Measurements from ENCODE around the gene HOXA13. TPM values are rescaled to one million over a fixed set of nuclear protein-coding genes. Genes with fewer than 3 reads are reported as not detected.
A peak's percentile ranks its signal among the peaks of the same experiment; 100 is the strongest.

Gene HOXA13
- total and polyA plus RNA-seq, 10 of the 15 experiments (the other 5 are each of a cell fraction or from before 2014, with no cell fraction given) = not detected

DNA sequence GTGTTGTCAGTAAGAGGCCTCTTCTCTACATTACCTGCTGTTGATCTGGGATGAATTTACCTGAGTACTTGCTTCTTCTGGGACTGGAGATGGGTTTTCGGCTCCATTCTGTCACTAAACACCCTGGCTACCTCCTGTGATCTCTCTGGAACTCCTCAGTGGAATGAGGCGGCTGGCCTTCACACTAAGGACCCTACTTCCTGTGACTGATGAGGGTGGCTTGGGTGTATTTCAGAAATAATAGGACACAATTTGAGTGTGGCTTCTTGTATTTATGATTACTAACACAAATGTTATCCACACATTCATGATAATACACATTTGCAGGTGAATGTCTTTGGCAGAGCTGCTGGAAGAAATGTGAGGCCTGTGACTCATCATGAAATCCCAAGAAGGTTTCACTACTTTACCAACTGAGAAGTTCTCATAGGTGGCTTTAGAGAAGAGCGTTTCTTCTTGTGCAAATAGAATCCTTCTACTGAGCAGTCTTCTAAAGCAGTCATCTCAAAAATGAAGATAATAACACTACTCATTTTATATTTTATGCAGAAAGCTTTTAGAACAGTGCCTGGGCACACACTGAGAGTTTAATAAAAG is 21.4 kb upstream of the HOXA13 start (continued):
- TF ChIP-seq, protein P1, sequence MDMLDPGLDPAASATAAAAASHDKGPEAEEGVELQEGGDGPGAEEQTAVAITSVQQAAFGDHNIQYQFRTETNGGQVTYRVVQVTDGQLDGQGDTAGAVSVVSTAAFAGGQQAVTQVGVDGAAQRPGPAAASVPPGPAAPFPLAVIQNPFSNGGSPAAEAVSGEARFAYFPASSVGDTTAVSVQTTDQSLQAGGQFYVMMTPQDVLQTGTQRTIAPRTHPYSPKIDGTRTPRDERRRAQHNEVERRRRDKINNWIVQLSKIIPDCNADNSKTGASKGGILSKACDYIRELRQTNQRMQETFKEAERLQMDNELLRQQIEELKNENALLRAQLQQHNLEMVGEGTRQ (IDR thresholded peaks at IDR 0.05; ENCODE audit: borderline replicate concordance, low read depth, low read length) = no peak
- no peak for TF ChIP-seq PML (IDR thresholded peaks at IDR 0.05; ENCODE audit: low read length)
- TF ChIP-seq, protein P2, sequence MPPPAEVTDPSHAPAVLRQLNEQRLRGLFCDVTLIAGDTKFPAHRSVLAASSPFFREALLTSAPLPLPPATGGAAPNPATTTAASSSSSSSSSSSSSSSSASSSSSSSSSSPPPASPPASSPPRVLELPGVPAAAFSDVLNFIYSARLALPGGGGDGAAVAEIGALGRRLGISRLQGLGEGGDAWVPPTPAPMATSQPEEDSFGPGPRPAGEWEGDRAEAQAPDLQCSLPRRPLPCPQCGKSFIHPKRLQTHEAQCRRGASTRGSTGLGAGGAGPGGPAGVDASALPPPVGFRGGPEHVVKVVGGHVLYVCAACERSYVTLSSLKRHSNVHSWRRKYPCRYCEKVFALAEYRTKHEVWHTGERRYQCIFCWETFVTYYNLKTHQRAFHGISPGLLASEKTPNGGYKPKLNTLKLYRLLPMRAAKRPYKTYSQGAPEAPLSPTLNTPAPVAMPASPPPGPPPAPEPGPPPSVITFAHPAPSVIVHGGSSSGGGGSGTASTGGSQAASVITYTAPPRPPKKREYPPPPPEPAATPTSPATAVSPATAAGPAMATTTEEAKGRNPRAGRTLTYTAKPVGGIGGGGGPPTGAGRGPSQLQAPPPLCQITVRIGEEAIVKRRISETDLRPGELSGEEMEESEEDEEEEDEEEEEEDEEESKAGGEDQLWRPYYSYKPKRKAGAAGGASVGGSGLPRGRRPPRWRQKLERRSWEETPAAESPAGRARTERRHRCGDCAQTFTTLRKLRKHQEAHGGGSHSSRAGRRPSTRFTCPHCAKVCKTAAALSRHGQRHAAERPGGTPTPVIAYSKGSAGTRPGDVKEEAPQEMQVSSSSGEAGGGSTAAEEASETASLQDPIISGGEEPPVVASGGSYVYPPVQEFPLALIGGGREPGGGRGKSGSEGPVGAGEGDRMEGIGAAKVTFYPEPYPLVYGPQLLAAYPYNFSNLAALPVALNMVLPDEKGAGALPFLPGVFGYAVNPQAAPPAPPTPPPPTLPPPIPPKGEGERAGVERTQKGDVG (CRISPR knock-in tag; IDR thresholded peaks at IDR 0.05) = no peak
- TF ChIP-seq BCL11A (IDR thresholded peaks at IDR 0.05; ENCODE audit: low read depth, low read length) = no peak
- no peak for TF ChIP-seq SP1 (IDR thresholded peaks at IDR 0.05; ENCODE audit: low read depth, low read length)

DNA sequence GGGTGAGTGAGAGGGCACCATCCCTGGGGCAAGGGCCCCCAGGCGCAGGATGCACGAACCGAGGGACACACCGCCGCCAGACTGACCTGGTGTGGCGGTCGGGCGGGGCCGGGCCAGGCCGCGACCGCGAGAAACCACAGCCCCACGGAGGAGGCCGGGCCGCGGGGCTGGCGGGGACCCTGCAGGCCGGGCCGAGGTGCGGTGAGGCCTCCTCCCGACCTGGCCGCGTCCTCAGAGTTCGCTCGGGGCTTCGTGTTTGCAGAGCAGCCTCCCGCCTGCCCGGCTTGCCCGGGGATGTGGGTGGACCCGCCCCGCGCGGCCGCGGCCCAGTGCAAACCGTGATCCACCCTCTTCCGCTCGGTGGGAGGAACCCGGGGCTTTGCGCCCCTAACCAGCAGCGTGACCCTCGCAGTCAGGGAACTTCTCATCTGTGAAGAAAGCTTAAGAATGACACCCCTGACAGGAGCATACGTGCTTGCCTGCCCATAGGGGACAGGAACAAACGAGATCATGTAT is 20.6 kb upstream of the HOXA13 start:
- DNase-seq (ENCODE audit: low read depth, low spot score) (no peak), ATAC-seq (no peak), FAIRE-seq (no peak)
- ChIA-PET SMC1A (ENCODE audit: uncharacterized antibody, unreplicated experiment) (no interaction called here), CTCF (no interaction called here), RAD21 (ENCODE audit: unreplicated experiment) (no interaction called here), POLR2A (no interaction called here)
- TF ChIP-seq, protein P3, sequence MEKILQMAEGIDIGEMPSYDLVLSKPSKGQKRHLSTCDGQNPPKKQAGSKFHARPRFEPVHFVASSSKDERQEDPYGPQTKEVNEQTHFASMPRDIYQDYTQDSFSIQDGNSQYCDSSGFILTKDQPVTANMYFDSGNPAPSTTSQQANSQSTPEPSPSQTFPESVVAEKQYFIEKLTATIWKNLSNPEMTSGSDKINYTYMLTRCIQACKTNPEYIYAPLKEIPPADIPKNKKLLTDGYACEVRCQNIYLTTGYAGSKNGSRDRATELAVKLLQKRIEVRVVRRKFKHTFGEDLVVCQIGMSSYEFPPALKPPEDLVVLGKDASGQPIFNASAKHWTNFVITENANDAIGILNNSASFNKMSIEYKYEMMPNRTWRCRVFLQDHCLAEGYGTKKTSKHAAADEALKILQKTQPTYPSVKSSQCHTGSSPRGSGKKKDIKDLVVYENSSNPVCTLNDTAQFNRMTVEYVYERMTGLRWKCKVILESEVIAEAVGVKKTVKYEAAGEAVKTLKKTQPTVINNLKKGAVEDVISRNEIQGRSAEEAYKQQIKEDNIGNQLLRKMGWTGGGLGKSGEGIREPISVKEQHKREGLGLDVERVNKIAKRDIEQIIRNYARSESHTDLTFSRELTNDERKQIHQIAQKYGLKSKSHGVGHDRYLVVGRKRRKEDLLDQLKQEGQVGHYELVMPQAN (conservative IDR thresholded peaks at IDR 0.05) = no peak
- peak; percentile 78 for TF ChIP-seq SUZ12 (IDR thresholded peaks at IDR 0.05; ENCODE audit: unreplicated experiment)
- H3K27ac ChIP-seq (ENCODE audit: control insufficient read depth, insufficient read depth) = no peak overlapping the region
- no peaks in the 10 kb centered on the region for H3K9me3 ChIP-seq (replicated peaks; ENCODE audit: control insufficient read depth, insufficient read depth, low read length)
- H3K4me1 ChIP-seq (ENCODE audit: control insufficient read depth, insufficient read depth, low read length) = no peaks in the 10 kb centered on the region
- no peaks in the 10 kb centered on the region for H3K79me2 ChIP-seq (ENCODE audit: control insufficient read depth, insufficient read depth, low read length)
- no peaks in the 10 kb centered on the region; the same call in 1 of the 2 replicates for H4K20me1 ChIP-seq (ENCODE audit: control insufficient read depth, insufficient read depth)
- intact Hi-C loops (cut with micrococcal nuclease; ENCODE audit: unreplicated experiment) = no loop called here
- H3K4me2 ChIP-seq (ENCODE audit: control insufficient read depth, insufficient read depth) = no peak overlapping the region
- no TSS peak for BruUV-seq (replicated peaks)
- no peak overlapping the region for H3K4me3 ChIP-seq
- H3K9ac ChIP-seq (ENCODE audit: control insufficient read depth, insufficient read depth, low read length) = no peak overlapping the region
- in situ Hi-C loops (cut with MboI) = no loop called here
- H2AFZ ChIP-seq (ENCODE audit: control insufficient read depth, low read depth, low read length) = no peak overlapping the region
- no peaks in the 10 kb centered on the region for H3K36me3 ChIP-seq (ENCODE audit: control insufficient read depth in 2 of 2, insufficient read depth in 2 of 2, low read length in 1 of 2)
- H3K27me3 ChIP-seq (replicated peaks in 1 of 2; ENCODE audit: control insufficient read depth in 2 of 2, insufficient read depth in 2 of 2, low read length in 1 of 2) = peaks cover 3 to 11% of the 10 kb centered on the region in 2 experiments
- WGBS (ENCODE audit: insufficient coverage, insufficient replicate concordance, low lambda C conversion rate, missing lambda C conversion rate) = 32% methylated on average over 43 of the region's 45 CpGs
